ENCODE data around the gene MAX. TPM values are rescaled to one million over a fixed set of nuclear protein-coding genes. Genes with fewer than 3 reads are reported as not detected.

MAX gene
- total RNA-seq, 1 donor from 2014 or later: 76.1 TPM

DNA sequence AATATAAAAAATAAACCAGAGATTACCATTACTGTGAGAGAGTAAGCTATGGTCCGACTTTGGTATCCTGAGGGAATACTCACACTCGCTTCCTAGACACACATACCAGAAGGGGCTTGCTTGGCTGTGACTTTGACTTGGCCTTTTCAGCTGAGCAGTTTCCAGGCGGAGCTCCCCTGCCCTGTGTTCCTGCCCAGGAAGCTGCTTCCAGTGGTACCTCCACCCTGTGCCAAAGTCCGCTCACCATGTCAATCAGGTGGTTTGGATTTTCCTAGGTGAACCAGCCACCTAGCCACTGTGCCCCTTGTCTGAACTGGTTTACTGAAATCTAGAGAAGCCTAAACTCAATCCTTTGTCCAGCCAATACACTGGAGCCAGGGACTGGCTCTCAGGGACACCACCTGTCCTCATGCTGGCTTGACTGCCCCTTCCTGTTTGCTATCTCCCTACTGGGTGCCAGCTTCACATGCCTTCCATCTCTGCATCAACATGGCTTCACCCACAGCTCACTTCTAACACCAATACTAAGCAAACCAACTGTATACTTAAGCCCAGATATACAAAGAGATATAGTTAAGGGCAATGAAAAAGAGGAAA lies 28.6 kb downstream of the MAX start:
- peaks cover 21% of the 10 kb centered on the region for H3K4me1 Mint-ChIP-seq (ENCODE audit: unreplicated experiment)

GRCh38 chr14:65072937-65073336 lies 29.4 kb downstream of the MAX start:
- Mint-ChIP-seq H3K9me3 (ENCODE audit: unreplicated experiment) (no peaks in the 10 kb centered on the region), H3K36me3 (ENCODE audit: low read depth, unreplicated experiment) (peaks cover 33% of the 10 kb centered on the region), H3K27me3 (ENCODE audit: unreplicated experiment) (no peaks in the 10 kb centered on the region), H3K4me3 (ENCODE audit: unreplicated experiment) (no peak overlapping the region), H3K4me1 (ENCODE audit: unreplicated experiment) (peaks cover 21% of the 10 kb centered on the region), H3K27ac (ENCODE audit: unreplicated experiment) (no peak overlapping the region)
- DNase-seq (ENCODE audit: low spot score): no peak
- TF ChIP-seq, protein P1, sequence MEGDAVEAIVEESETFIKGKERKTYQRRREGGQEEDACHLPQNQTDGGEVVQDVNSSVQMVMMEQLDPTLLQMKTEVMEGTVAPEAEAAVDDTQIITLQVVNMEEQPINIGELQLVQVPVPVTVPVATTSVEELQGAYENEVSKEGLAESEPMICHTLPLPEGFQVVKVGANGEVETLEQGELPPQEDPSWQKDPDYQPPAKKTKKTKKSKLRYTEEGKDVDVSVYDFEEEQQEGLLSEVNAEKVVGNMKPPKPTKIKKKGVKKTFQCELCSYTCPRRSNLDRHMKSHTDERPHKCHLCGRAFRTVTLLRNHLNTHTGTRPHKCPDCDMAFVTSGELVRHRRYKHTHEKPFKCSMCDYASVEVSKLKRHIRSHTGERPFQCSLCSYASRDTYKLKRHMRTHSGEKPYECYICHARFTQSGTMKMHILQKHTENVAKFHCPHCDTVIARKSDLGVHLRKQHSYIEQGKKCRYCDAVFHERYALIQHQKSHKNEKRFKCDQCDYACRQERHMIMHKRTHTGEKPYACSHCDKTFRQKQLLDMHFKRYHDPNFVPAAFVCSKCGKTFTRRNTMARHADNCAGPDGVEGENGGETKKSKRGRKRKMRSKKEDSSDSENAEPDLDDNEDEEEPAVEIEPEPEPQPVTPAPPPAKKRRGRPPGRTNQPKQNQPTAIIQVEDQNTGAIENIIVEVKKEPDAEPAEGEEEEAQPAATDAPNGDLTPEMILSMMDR (IDR thresholded peaks at IDR 0.05; ENCODE audit: unreplicated experiment): no peak

More for the DNA sequence above, 28.6 kb downstream of the MAX start:
- peaks cover 34% of the 10 kb centered on the region for H3K36me3 Mint-ChIP-seq (ENCODE audit: low read depth, unreplicated experiment)
- no peaks in the 10 kb centered on the region for H3K27me3 Mint-ChIP-seq (ENCODE audit: unreplicated experiment)
- peak overlapping the region; percentile 49 for H3K27ac Mint-ChIP-seq (ENCODE audit: unreplicated experiment)
- DNase-seq (ENCODE audit: low spot score): no peak
- no peaks in the 10 kb centered on the region for H3K9me3 Mint-ChIP-seq (ENCODE audit: unreplicated experiment)
- TF ChIP-seq, protein P1 (IDR thresholded peaks at IDR 0.05; ENCODE audit: unreplicated experiment): no peak
- H3K4me3 Mint-ChIP-seq (ENCODE audit: unreplicated experiment): peak overlapping the region; percentile 12

DNA sequence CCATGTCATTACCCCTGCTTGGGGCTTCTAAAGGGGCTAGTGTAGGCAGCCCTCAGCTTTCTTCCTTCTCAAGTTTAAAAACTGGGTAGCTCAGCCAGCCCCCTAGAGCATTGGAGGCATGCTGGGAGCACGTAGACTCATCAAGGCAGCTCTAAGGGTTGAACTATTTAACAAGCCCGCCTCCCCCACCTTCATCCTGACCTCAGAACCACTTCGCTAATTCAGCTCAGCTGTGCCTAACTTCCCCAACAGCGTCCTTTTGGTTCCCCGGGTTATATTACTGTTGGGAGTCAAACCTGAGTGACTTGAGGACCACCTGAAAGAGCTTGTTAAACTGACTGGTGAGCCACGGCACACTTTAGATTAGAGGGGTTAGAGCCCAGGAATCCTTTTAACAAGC lies 30.1 kb downstream of the MAX start:
- TF ChIP-seq, protein P1 (IDR thresholded peaks at IDR 0.05; ENCODE audit: unreplicated experiment): no peak

GRCh38 chr14:65071544-65071943 lies 30.8 kb downstream of the MAX start:
- TF ChIP-seq, protein P1 (IDR thresholded peaks at IDR 0.05; ENCODE audit: unreplicated experiment): no peak
- no peak for DNase-seq (ENCODE audit: low spot score)
- Mint-ChIP-seq H3K27ac (ENCODE audit: unreplicated experiment) (no peak overlapping the region), H3K9me3 (ENCODE audit: unreplicated experiment) (no peaks in the 10 kb centered on the region), H3K4me3 (ENCODE audit: unreplicated experiment) (no peak overlapping the region), H3K27me3 (ENCODE audit: unreplicated experiment) (no peaks in the 10 kb centered on the region), H3K4me1 (ENCODE audit: unreplicated experiment) (peaks cover 19% of the 10 kb centered on the region), H3K36me3 (ENCODE audit: low read depth, unreplicated experiment) (peaks cover 33% of the 10 kb centered on the region)

More for the DNA sequence above, 30.1 kb downstream of the MAX start:
- H3K4me1 Mint-ChIP-seq (ENCODE audit: unreplicated experiment): peaks cover 19% of the 10 kb centered on the region
- H3K4me3 Mint-ChIP-seq (ENCODE audit: unreplicated experiment): no peak overlapping the region
- peaks cover 32% of the 10 kb centered on the region for H3K36me3 Mint-ChIP-seq (ENCODE audit: low read depth, unreplicated experiment)
- DNase-seq (ENCODE audit: low spot score): no peak
- H3K27ac Mint-ChIP-seq (ENCODE audit: unreplicated experiment): no peak overlapping the region
- H3K9me3 Mint-ChIP-seq (ENCODE audit: unreplicated experiment): no peaks in the 10 kb centered on the region
- H3K27me3 Mint-ChIP-seq (ENCODE audit: unreplicated experiment): no peaks in the 10 kb centered on the region

DNA sequence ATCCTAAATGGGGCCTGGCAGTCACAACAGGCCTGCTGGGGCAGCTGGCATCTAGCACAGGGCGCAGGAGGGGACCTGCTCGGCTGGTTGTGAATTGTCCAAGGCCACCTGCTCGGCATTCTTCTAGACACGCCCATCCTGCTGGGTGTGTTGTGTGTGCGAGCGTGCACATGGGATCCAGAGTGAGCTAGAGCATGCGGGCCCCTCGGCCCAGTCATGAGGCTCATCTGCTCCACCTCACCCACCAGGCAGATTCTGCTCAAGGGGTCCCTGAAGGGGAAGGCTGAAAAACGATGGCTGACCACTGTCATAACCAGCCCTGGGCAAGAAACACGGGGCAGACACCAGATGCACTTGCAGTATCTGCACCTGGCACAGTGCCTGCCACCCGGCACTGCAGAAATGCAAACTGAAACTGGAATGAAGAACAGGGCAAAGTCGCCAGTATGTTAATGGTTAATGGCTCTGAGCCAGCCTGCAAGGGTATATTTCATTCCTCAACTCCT lies 31.8 kb downstream of the MAX start:
- Mint-ChIP-seq H3K4me1 (ENCODE audit: unreplicated experiment) (peaks cover 19% of the 10 kb centered on the region), H3K9me3 (ENCODE audit: unreplicated experiment) (no peaks in the 10 kb centered on the region), H3K27ac (ENCODE audit: unreplicated experiment) (no peak overlapping the region), H3K4me3 (ENCODE audit: unreplicated experiment) (no peak overlapping the region), H3K27me3 (ENCODE audit: unreplicated experiment) (no peaks in the 10 kb centered on the region), H3K36me3 (ENCODE audit: low read depth, unreplicated experiment) (peaks cover 27% of the 10 kb centered on the region)
- no peak for DNase-seq (ENCODE audit: low spot score)
- TF ChIP-seq, protein P1 (IDR thresholded peaks at IDR 0.05; ENCODE audit: unreplicated experiment): no peak

All from endothelial cell (in vitro differentiated cells).